Middle frontal gyrus (tissue), 1 donor: ENCODE data around the gene RNF157.

Experiments used
- DNase-seq: peaks from one replicate; pipeline ENCODE4 v3.0.0-alpha.2; 2015; ENCODE audit warnings: low spot score; ENCODE audit errors: extremely low spot score

RNF157 gene

DNA sequence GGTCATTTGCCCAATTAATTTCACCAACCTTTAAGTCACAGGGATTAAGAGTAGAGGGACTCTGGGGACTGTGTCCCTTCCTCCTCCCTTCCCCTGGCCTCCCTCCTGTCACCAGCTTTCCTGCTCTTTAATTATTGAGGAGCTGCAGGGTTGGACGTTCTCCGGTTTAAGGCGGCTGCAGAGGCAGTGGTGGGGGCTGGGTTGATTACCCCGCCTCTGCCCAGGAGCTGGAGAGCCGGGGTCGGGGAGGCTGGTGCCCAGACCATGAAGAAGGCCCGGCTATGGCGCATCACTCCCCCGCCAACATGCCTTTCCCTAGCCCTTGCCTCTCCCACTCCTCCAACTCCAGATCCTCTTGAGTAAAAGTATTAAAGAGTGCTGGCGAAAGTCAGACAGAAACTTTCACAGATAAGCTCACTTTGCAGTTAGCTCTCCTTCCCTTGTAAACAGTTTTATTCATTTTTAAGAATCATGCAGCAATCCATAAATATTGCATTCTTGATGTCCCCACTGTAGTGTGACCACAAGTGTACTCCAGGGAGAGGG, 98.2 kb downstream of the RNF157 start:
- no peak for DNase-seq

DNA sequence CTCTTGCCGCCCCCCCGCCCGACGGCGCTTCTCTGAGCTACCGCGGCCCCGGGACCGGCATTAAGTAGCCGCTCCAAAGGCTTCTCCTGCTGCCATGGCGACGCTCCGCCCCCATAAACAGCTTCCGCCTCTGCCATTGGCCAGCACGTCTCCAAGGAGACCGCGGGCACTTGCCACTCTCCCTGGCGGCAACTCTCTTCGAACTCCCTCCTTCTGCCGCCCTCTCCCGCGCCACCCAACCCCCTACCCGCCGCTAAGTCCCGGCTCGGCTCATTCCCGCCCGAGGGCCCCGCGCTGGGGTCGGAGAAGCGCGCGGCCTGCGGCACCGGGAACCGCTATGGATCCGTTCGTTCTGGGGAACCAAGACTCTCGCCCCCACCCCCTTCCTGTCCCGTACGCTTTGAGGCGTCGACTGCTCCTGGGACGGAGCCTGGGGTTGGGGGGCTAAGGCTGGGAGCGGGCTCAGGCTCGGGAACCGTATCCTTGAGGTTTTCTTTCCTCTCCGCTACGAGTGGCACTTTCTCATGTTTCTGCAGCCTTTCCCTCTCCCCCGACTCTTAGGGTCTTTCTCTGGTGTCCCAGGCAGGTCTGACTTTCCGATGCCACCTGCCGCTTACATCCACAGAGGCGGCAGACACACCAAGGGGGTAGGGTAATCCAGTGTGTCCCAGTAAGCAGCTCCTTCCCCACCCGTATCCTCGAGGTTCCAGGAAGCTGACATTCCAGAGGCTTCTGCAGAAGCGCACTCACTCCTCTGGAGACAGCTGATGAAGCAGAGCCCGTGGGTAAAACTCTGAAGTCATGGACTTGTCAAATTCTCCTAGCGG, 98.9 kb downstream of the RNF157 start, which contains the start of gene FOXJ1:
TSS of gene FOXJ1 (minus strand) at position 34 of the 827 bp plus-strand sequence. CDS start 850 bp downstream, outside the sequence.
- peak; percentile 88 for DNase-seq

DNA sequence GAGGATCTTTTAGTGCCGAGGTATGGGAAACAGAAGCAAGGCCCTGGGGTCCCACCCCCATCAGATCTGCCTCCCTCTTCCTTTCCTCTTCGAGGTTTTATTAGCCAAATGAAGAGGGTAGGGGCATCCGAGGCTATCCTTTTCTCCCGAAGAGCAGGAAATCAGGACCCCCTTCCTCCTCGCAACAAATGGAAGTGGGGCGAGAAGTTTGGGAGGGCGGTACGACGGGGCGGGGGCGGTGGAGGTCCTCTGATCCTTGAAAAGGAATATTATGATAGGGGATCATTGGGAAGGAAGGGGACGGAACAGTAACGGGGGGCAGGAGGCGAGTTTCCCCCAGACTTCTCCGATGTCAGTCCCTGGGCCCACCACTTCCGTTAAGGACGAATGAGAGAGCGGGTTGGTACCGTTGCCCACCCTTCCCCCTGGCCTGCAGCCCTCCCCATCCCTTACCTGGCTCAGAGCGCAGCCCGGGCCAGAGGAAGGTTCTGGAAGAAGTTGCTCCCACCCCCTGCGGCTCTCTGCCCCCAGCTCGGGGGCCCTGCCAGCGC, 99.6 kb downstream of the RNF157 start:
- no peak for DNase-seq

DNA sequence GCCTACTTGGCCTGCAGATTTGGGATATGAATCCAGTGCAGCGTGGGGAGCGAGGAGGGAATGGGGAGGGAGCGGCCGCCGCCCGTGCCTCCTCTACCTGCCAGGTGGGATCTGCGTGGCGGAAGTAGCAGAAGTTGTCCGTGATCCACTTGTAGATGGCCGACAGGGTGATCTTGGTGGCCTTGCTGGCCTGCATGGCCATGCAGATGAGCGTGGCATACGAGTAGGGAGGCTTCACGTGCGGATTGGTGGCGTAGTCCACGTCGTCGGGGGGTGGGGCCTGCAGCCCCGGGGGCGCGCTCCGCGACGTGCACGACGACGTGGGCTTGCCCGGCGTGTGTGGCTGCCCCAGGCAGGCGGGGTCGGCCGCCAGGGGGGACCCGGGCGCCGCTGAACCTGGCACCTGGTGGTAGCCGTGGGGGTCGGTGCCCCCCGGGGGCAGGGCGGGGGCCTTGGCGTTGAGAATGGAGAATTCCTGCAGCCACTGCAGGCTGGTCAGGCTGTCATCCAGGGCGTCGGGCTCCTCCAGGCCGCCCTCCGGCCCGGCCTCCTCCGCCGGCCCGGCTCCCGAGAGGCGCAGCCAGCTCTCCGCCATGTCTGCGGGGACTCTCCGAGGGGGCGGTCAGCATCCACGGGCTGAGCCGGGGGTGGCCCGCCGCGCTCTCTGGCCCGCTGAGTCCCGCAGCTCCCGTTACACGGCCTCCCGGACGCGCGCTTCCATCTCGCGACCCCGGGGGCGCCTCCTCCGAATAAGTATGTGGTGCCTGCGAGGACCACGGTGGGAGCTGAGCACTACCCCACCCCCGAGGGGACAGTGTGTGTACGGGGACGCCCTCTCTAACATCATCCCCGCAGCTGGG, 100.3 kb downstream of the RNF157 start:
- DNase-seq, result no peak

DNA sequence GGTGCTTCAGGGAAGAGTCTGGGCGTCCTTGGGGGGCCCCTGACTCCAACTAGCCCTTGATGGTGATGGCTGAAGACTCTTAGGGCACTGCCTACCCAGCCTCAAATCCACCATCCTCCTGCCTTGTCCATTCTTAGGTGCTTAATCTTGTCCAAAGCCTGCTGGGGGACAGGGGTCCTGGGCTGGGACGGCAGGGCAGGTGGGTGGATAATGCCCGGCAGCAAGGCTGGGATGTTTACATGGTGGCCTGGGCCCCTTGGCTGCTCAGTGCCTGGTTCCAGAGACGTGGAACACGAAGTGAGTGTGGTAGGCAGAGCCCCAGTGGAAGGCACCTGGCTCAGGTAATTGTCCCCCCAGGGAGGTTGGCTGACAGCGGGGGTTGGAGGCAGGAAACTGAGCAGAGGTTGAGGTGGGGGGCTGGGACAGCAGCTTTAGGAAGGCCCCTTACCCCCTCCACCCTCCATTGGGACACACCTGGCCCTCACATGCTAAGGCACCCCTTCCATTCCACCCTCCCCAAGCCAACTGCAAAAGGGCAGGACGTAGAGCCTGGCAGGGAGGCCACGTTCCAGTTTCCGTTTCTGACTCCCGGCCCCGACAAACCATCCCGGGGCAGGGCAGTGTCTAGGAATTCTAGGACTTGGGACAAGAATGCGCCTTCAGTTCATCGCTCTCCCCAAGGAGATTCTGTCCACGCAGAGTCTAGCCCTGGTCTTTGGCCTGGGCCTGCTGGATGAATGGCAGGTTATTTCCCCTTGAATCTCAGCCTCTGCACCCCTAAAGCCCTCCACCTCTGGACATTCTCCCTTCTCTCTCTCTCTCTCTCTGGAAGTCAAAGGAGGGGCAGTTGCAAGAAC, 101.2 kb downstream of the RNF157 start:
- DNase-seq, result no peak

DNA sequence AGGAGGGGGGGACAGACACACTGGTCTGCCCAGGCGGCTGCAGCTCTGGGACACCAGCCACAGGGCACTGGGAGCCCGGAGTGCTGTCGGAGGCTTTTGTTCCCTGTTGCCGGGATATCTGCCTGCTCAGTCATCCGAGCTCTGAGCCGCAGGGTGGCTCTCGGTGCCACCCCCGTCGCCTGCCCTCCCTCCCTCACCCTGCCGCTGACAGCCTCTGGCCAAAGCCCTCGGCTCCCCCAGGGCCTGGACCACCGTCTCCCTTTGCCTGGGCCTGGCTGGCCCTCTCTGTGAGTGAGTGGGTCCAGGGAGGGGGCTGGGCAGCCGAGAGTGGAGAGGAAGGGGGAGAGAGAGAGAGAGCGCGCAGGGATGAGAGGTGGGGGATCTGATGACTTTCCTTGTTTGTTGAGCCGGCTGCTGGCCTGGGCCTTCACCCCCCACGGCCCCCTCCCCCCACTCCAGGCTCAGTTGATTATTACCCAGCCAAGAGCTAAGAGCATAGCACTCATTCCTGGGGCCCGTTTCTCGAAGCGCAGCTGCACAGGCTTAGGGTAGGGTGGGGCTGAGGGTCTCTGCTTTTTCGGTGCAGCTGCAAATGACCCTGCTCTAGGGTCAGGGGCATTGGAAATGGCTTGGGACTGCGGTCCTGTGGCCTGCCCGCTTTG, 101.9 kb downstream of the RNF157 start:
- DNase-seq, result peak; percentile 9

DNA sequence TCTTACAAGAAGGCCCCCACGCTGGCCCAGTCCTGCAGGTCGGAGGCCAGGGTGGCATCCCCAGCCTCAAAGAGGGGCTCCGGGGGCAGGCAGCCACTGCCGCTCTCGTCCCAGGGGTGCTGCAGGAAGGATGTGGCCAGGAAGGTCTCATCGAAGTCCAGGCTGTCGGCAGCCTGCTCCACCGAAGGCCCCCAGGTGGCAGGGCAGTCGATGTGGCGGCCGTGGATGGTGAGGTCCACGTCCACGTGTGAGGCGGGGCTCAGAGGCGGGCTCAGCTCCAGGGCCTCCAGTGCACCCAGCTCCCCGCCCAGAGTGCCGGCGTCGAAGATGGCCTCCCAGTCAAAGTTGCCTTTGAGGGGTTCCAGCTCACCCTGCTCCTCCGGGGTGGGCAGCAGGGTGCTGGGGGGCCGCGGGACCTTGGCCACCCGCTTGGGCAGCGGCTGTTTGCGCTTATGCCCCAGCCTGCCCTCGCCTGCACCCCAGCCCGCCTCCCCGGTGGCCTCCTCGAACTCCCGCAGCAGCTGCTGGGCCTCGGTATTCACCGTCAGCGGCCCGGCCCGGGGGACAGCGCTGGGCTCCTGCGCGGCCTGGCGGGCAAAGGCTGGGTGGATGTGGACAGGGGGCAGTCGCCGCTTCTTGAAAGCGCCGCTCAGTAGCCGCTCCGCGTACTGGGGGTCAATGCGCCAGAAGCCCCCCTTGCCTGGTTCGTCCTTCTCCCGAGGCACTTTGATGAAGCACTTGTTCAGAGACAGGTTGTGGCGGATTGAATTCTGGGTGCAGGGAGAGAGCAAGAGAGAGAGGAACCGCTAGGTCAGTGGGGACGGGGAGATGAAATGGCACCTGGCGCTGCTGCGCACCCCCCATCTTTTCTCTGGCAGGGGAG, 102.7 kb downstream of the RNF157 start:
- no peak for DNase-seq

DNA sequence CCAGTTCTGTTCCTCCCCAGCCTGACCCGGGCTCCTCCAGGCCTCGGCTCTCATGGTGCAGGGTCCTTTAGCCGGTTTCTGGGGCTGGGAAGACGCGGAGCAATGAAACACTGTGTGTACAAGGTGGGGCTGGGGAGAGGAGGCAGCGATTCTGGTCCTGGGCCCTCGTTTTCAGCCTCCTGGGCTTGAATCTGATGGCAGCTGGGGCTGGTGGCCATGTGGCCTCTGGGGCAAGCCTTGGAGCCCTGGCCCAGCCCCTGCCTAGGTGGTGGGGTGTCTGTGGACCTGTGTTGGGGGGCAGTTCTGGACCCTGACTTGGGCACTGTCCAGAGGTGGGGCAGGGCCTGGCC, 103.3 kb downstream of the RNF157 start:
- DNase-seq, result no peak

DNA sequence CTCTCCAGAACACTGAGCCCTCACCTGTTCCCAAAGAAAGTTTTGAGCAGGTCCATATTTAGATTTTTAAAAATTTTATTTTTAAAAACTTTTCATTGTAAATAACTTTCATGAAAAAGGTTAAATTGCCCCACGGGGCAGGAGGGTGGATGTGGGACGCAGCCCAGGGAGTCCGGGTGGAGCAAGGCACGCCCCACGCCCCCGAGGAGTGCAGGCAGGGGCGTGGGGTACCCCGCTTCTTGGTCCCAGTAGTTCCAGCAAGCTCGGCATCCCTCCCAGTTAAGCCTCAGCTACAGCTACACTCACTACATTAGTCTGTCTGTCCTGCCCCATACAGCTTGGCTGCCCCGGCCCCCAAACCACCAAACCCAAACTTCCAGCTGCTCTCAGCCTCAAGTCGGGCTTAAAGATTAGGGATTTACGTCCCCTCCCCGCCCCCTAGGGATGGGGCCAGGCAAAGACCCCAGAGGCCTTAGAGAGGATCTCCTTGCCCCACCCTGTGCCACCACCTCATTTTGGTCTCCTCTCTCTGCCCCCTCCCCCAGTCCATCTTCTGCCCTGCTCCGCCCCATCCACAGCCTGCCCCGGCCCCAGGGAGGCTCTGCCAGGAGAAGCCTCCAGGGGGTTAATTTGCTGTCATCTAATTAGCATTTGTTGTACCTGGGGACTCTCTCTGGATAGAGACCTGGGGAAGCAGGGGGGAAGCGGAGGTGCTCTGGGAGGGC, 103.9 kb downstream of the RNF157 start:
- no peak for DNase-seq

DNA sequence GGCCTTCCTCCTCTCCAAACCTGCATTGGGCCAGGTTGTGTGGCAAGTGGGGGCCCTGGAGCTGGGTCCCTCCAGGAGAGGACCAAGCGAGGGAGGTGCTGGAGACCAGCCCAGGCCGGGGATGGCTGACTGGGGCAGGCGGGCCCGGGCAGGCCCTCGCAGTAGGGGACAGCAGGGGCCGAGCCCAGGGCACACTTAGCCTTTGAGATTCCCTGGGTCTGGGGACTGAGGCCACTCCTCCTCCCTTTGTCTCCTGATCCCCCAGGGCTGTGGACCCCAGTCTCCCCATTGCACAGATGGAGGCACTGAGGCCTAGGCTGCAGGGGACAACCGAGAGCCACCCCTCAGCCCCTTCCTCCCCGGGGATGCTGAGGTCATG, 104.5 kb downstream of the RNF157 start:
- DNase-seq, result no peak

DNA sequence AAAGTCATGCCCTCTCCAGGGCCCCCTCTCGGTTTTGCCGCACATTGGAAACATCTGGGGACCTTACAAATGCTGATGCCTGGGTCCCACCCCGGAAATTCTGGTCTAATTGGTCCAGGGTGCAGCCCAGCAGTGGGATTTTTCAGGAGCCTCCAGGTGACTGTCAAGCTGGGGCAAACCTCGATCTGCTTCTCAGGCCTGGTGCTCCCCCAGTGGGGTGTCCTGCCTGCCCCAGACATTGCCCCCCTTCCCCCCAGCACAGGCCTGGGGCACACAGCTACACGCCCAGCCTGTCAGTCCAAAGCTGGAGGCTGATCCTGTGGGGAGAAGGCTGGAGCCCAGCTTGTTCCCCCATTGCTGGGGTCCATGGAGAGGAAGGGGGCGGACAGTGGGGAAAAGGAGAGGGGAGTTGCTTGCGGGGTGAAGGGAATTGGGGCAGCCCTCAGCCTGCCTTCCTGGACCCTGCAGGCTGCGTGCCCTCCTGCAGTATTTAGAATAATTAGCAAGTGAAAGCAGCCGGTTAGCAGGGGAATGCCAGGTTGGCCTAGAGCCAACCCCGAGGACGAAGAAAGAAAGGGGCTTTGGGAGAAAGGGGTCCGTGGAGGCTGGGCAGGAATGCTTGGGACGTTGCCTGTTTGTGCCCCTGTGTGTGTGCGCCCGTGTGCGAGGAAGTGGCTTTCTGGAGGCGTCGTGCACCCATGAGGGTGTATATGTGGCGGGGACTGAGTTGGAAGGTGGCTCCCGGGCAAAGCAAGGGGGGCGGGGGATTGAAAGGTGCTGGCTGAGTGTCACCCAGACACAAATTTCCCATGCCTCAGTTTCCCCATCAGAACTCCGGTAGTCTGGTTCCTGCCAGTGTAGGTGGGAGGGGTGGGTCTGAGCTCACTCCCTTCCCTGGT, 105.1 kb downstream of the RNF157 start:
- no peak for DNase-seq

DNA sequence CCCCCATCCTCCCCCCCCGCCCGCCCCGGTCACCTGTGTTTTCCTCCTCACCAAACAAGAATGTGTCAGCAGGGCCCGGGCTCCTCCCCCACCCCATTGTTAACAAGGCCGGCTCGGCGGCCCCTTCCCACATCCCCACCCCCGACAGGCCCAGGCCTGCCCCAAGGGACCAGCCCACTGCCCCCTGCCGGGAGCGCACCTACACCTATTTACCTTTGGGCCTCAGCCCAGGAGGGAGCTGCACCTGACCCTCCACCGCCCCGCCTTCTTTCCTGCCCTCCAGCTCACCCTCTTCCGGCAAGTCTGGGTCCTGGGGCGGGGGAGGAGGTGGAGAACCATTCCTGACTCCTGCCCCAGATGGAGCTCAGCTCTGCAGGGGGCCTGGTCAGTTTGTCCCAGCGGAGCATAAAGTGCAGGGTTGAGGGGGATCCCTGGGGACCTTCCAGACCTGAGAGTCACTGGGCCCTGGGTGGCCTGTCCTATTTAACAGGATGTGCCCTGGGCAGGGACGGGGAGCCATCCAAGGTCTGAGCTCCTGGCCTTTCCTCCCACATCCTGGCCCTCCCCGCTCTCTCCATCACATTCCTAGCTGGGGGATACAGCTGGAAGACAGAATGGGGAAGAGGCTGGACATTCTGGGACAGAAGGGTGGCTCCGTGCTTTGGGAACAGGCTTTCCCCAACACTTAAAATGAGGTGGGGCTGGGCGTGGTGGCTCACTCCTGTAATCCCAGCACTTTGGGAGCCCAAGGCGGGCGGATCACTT, 107.5 kb downstream of the RNF157 start:
- DNase-seq, result no peak

DNA sequence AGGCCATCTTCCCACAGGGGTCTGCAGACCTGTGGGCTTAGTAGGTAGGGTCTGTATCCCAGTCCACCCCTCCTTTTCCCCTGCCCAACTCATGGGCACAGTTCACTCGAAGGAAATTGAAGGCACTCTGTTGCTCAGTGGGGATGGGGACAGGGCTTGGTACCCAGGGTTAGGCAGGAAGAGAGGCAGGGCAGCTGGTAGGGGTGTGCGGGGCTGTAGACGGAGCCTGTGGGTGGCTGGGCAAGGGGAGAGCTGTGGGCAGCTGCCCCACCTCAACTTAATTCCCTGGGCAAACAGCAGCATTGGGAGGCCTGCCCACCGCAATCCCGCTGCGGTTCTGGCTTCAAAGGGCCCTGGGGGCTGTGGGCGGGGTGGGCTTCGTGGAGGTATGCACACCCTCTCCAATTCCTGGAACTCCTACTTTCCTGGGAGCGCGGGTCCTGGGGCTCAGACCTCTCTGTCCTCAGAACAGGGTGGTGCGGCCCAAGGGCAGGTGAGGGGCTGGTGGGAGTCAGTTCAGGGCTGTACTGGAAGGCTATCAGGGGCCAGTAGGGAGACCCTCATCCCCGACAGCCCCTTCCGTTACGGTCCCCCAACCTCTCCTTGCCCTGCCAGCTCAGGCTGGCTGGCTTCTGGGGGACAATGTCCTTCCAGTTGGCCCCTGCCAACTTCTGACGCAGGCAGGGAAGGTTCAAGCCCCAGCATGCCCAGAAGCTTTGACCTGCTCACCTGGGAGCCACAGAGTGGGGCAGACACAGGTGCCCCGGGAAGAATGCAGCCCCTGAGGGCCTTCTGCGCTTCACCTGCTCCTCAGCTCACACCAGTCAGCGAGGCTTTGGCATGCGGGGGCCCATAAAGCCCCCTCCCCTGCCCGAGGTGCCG, 108.4 kb downstream of the RNF157 start:
- DNase-seq, result no peak

DNA sequence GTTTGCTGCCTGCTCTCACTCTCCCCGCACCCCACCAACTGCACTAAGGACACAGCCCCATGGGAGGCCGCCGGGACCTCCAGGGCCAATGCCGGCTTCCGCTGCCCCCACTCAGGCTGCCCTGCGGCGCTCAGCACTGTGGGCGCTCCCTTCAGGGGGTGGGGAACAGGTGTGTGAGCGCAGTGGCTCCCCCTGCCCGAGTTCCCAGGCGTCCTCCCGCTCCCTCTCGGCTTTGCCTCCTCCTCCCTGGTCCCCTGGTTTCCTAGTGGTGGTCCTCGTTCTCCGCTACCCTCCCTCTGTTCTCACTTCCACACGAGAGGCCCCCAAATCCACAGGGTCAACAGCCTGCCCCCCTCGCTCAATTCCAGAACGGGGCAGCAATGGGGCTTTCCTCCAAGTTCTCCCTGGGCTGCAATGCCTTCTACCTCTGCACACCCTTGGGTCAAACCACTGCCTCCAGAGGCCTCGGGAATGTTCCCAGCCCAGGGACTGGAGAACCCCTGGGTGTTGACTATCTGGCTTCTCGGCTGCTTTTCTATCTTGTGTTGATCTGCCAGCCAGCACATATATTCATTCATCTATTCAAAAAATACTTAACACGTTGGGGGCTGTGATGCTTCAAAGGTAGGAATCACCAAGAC, 109.1 kb downstream of the RNF157 start:
- DNase-seq, result no peak

DNA sequence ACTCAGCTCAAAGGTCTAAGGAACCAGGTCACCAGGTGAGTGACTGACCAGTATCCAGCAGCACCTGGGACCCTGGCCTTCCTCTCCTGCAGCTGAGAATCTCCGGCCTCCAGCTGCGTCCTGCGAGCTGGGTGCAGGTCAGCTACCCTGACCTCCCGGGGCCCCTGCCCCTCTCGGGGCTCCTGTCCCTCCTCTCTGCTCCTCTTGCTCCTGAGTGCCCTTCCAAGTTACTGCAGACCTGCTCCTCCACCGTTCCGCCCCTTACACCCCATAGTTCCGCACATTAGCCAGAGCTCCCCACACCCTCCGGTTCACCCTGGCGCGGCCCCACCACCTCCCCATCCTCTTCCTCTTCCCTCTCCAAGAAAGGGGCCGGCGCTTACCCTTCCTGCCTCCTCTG, 109.8 kb downstream of the RNF157 start:
- no peak for DNase-seq

DNA sequence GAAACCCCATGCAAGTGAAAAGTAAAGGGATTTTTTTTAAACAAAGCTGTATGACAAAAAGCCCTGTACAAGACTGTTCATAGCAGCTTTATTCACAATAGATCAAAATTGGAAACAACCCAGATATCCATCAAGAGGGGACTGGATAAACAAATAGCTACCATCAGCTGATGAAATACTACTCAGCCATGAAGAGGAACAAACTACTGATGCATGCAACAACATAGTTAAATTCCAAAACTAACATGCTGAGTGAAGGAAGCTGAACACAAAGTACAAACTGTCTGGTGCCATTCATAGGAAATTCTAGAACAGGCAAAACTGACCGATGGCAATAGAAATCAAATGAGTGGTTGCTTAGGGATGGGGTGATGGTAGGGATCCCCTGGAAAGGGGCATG, 114.4 kb downstream of the RNF157 start:
- no peak for DNase-seq
